ENCODE results near the gene IER2. TPM values are rescaled to one million over a fixed set of nuclear protein-coding genes. Genes with fewer than 3 reads are reported as not detected.
"Not testable (repeated sequence)": the region's sequence is repeated elsewhere in the genome, so short reads cannot be mapped to it uniquely, and the experiment has no call there.

The IER2 gene
- polyA plus RNA-seq, 3 donors from 2014 or later, result 395 to 487 (median 487) TPM

- peak overlapping the region; percentile 46 to 96 (median 87) for H3K27ac Mint-ChIP-seq
- DNase-seq, result no peak
- H3K4me1 Mint-ChIP-seq, result peaks cover 69 to 77% of the 10 kb centered on the region in 2 donors
- peaks cover 0 to 4% (median 3%) of the 10 kb centered on the region in 3 donors for H3K27me3 Mint-ChIP-seq (ENCODE audit: low read depth in 3 of 3)
- H3K36me3 Mint-ChIP-seq, result no peaks in the 10 kb centered on the region
- peak overlapping the region; percentile 30 to 74 (median 38) for H3K4me3 Mint-ChIP-seq
- no peaks in the 10 kb centered on the region for H3K9me3 Mint-ChIP-seq
Observed at GRCh38 chr19:13171146-13171545, 20.9 kb downstream of the IER2 start.

- Mint-ChIP-seq H3K9me3 (no peaks in the 10 kb centered on the region), H3K4me1 (peaks cover 57 to 65% of the 10 kb centered on the region in 2 donors), H3K36me3 (no peaks in the 10 kb centered on the region), H3K4me3 (peak overlapping the region; percentile 59 to 82 (median 66)), H3K27ac (peak overlapping the region; percentile 85 to 96 (median 92)), H3K27me3 (ENCODE audit: low read depth in 3 of 3) (peaks cover 0 to 3% (median 2%) of the 10 kb centered on the region in 3 donors)
- peak in 2 of 3 donors; percentile 34 to 62 for DNase-seq
Observed at GRCh38 chr19:13172346-13173138, 22.3 kb downstream of the IER2 start.

- H3K27me3 Mint-ChIP-seq (ENCODE audit: low read depth in 3 of 3), result peaks cover 0 to 2% (median 0%) of the 10 kb centered on the region in 3 donors
- peak overlapping the region; percentile 51 to 82 (median 66) for H3K4me3 Mint-ChIP-seq
- H3K4me1 Mint-ChIP-seq, result peaks cover 51 to 58% of the 10 kb centered on the region in 2 donors
- H3K36me3 Mint-ChIP-seq, result no peaks in the 10 kb centered on the region
- no peaks in the 10 kb centered on the region for H3K9me3 Mint-ChIP-seq
- no peak for DNase-seq
- H3K27ac Mint-ChIP-seq, result peak overlapping the region; percentile 85 to 96 (median 92)
Observed at GRCh38 chr19:13173139-13173737, 23.0 kb downstream of the IER2 start.

GRCh38 chr19:13176345-13176744 lies 26.1 kb downstream of the IER2 start:
- Mint-ChIP-seq H3K27me3 (ENCODE audit: low read depth in 3 of 3) (no peaks in the 10 kb centered on the region), H3K4me3 (no peak overlapping the region), H3K36me3 (no peaks in the 10 kb centered on the region), H3K27ac (no peak overlapping the region), H3K9me3 (no peaks in the 10 kb centered on the region), H3K4me1 (peaks cover 38 to 45% of the 10 kb centered on the region in 2 donors)
- DNase-seq, result no peak

- H3K36me3 Mint-ChIP-seq; H3K9me3 Mint-ChIP-seq; H3K4me3 Mint-ChIP-seq; DNase-seq; H3K27me3 Mint-ChIP-seq (ENCODE audit: low read depth in 3 of 3); H3K27ac Mint-ChIP-seq: not testable (repeated sequence)
- peaks cover 37 to 43% of the 10 kb centered on the region in 2 donors for H3K4me1 Mint-ChIP-seq
Observed at GRCh38 chr19:13177584-13177983, 27.4 kb downstream of the IER2 start.

- H3K4me1 Mint-ChIP-seq, result peaks cover 30 to 38% of the 10 kb centered on the region in 2 donors
- DNase-seq; H3K4me3 Mint-ChIP-seq; H3K9me3 Mint-ChIP-seq; H3K27me3 Mint-ChIP-seq (ENCODE audit: low read depth in 3 of 3); H3K36me3 Mint-ChIP-seq: not testable (repeated sequence)
- peak overlapping the region in 1 of 6 donors; percentile 24 for H3K27ac Mint-ChIP-seq
Observed at GRCh38 chr19:13178291-13178690, 28.1 kb downstream of the IER2 start.

- Mint-ChIP-seq H3K36me3 (no peaks in the 10 kb centered on the region), H3K4me3 (peak overlapping the region; percentile 64 to 80 (median 74)), H3K4me1 (peaks cover 33 to 34% of the 10 kb centered on the region in 2 donors), H3K27me3 (ENCODE audit: low read depth in 3 of 3) (peaks cover 5% of the 10 kb centered on the region in 3 donors), H3K27ac (peak overlapping the region; percentile 88 to 96 (median 92)), H3K9me3 (no peaks in the 10 kb centered on the region)
- peak; percentile 82 to 83 (median 83) for DNase-seq
Observed at GRCh38 chr19:13181747-13182388, 31.7 kb downstream of the IER2 start.

- not testable (repeated sequence) for H3K4me3 Mint-ChIP-seq; H3K27me3 Mint-ChIP-seq (ENCODE audit: low read depth in 3 of 3); H3K36me3 Mint-ChIP-seq; H3K9me3 Mint-ChIP-seq; H3K27ac Mint-ChIP-seq; DNase-seq
- peaks cover 37 to 40% of the 10 kb centered on the region in 2 donors for H3K4me1 Mint-ChIP-seq
Observed at GRCh38 chr19:13184926-13185325, 34.7 kb downstream of the IER2 start.

- H3K4me3 Mint-ChIP-seq; H3K9me3 Mint-ChIP-seq; H3K36me3 Mint-ChIP-seq; H3K27me3 Mint-ChIP-seq (ENCODE audit: low read depth in 3 of 3); DNase-seq: not testable (repeated sequence)
- Mint-ChIP-seq H3K4me1 (peaks cover 31 to 32% of the 10 kb centered on the region in 2 donors), H3K27ac (peak overlapping the region in 1 of 6 donors; percentile 70)
Observed at GRCh38 chr19:13185763-13186657, 35.8 kb downstream of the IER2 start.

GRCh38 chr19:13186688-13187087 lies 36.5 kb downstream of the IER2 start:
- not testable (repeated sequence) for H3K4me3 Mint-ChIP-seq; H3K36me3 Mint-ChIP-seq; H3K9me3 Mint-ChIP-seq; H3K27me3 Mint-ChIP-seq (ENCODE audit: low read depth in 3 of 3); DNase-seq; H3K27ac Mint-ChIP-seq
- peaks cover 32 to 35% of the 10 kb centered on the region in 2 donors for H3K4me1 Mint-ChIP-seq

GRCh38 chr19:13187419-13187818 lies 37.2 kb downstream of the IER2 start:
- Mint-ChIP-seq H3K4me3 (no peak overlapping the region), H3K9me3 (no peaks in the 10 kb centered on the region), H3K36me3 (no peaks in the 10 kb centered on the region), H3K27me3 (ENCODE audit: low read depth in 3 of 3) (peaks cover 0 to 3% (median 1%) of the 10 kb centered on the region in 3 donors), H3K4me1 (peaks cover 25 to 29% of the 10 kb centered on the region in 2 donors), H3K27ac (peak overlapping the region in 1 of 6 donors; percentile 78)
- DNase-seq, result no peak

GRCh38 chr19:13189600-13189999 lies 39.4 kb downstream of the IER2 start:
- no peaks in the 10 kb centered on the region for H3K9me3 Mint-ChIP-seq
- peaks cover 0 to 3% (median 1%) of the 10 kb centered on the region in 3 donors for H3K27me3 Mint-ChIP-seq (ENCODE audit: low read depth in 3 of 3)
- DNase-seq, result no peak
- no peak overlapping the region for H3K27ac Mint-ChIP-seq
- H3K36me3 Mint-ChIP-seq, result no peaks in the 10 kb centered on the region
- H3K4me3 Mint-ChIP-seq, result no peak overlapping the region
- H3K4me1 Mint-ChIP-seq, result peaks cover 28 to 31% of the 10 kb centered on the region in 2 donors

Data from immature natural killer cell (primary cell).